ENCODE results near the gene FAM219A.

DNA sequence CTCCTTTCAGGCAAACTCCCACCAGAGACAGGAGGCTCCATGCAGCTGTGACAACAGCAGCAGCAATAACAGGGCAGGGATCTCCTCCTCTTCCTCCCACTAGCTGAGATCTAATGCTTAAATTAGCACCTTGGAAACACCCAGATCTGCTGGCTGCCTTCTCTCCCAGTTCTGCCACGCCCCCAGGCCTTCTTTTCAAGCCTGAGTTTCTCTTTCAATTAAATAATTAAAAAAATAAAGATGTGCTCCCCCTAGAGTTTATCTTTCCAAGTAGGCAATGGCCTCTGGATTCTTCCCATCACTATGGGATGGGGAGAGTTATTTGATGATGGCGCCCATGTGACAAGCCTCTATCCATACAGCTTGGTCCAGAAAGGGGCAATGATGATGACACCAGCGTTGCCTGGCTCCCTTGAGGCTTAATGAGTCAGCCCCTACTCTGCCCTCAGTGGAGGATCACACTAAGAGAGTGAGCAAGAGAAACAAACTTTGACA is 3.8 kb downstream of the FAM219A start:
- TF ChIP-seq EZH2 (IDR thresholded peaks at IDR 0.05; ENCODE audit: borderline replicate concordance, low read depth, low read length, poor library complexity, severe bottlenecking), result no peak
- TF ChIP-seq CTCF (conservative IDR thresholded peaks at IDR 0.05; ENCODE audit: low read depth, low read length), result peak; percentile 57
